Activated T-helper 2 cell treated with anti-CD3 and anti-CD28 coated beads, Interferon-gamma antibody, Interleukin-2, Interleukin-4, amounts not matched to agents 10 μg/mL and 5 μg/mL and 100 μg/mL, durations not matched to agents 14 hours and 24 hours and 36 hours (primary cell): ENCODE results near the gene NWD2. TPM values are rescaled to one million over a fixed set of nuclear protein-coding genes. Genes with fewer than 3 reads are reported as not detected.
A peak's percentile ranks its signal among the peaks of the same experiment; 100 is the strongest.

Source experiments
- DNase-seq: peaks from one replicate; pipeline ENCODE4 v3.0.0; 2021; ENCODE audit warnings: low spot score
- H3K27ac Mint-ChIP-seq: one replicate; pipeline ENCODE4 v1.8.0; 2021; ENCODE audit warnings: mixed read lengths
- H3K27me3 Mint-ChIP-seq: one replicate; pipeline ENCODE4 v1.8.0; 2021; ENCODE audit warnings: low read depth, mixed read lengths
- H3K36me3 Mint-ChIP-seq: one replicate; pipeline ENCODE4 v1.8.0; 2021; ENCODE audit warnings: low read depth, mixed read lengths
- H3K4me1 Mint-ChIP-seq: one replicate; pipeline ENCODE4 v1.8.0; 2021; ENCODE audit warnings: low read depth, mixed read lengths
- H3K4me3 Mint-ChIP-seq: one replicate; pipeline ENCODE4 v1.8.0; 2021; ENCODE audit warnings: low read depth, mild to moderate bottlenecking, moderate library complexity, mixed read lengths
- H3K9me3 Mint-ChIP-seq: one replicate; pipeline ENCODE4 v1.8.0; 2021; ENCODE audit warnings: mixed read lengths
- intact Hi-C: fragments of 100-400 bp; cut with micrococcal nuclease; formaldehyde crosslinking; loops from one replicate; pipeline ENCODE4 v1.15.1; 2023
- total RNA-seq: library from RNA; stranded (reverse); gene quantifications from 2 replicates; pipeline ENCODE4 v1.2.3, GENCODE V29; 2022

NWD2 gene
- total RNA-seq, 1 donor from 2014 or later = not detected

DNA sequence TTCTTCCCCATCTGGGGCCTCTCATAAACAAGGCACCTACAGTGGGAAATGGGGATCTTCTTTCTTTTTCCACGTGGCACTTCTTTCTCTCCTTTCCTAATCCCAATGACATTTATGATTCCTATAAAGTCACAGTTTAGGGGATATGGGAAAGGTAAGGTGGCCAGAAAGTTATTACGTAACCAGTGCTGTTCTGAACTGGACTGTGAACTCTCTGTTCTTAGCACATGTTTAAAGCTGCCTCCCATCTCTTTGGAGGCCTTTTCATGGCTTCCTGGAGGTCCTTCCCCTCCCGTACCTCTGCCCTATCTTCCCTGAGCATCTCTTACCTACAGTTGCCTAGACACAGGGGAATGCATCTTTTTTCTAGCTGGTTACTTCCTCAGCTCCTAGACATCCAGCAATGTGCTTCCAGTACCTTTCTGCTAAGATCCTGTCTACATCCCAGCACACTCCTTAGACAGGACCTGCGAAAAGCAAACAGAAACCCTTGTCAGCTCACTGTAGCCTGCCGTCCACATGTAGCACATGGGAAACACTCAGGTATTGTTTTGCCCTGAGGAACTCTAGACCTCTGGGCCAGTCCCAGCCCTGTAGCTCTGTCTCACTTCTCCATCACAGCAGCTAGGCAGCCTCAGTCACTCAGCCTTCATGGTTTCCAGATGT, 195.4 kb downstream of the NWD2 start:
- H3K27ac Mint-ChIP-seq = no peak overlapping the region
- no peak for DNase-seq
- H3K27me3 Mint-ChIP-seq = peaks cover 8% of the 10 kb centered on the region
- H3K9me3 Mint-ChIP-seq = no peaks in the 10 kb centered on the region
- H3K36me3 Mint-ChIP-seq = no peaks in the 10 kb centered on the region
- H3K4me3 Mint-ChIP-seq = no peak overlapping the region
- intact Hi-C loops = no loop called here
- no peaks in the 10 kb centered on the region for H3K4me1 Mint-ChIP-seq

DNA sequence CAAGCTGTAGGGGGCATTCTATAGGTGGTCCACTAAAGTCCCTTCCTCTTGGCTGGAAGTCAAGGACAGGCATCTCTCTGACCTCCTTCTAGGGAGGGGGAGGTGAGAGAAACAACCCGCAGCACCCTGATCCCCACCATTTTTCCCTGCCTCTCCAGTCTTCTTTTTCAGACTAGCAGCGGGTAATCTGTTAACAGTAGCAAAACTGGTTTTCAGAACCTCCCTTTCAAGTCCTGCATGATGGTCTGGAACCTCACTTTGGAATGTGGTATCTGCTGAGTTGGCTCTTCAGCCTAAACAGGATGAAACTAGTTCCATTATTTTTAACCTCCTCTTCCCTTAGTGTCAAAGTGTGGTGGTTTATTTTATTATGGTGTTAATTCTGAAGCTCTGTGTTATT, 196.0 kb downstream of the NWD2 start:
- Mint-ChIP-seq H3K36me3 (no peaks in the 10 kb centered on the region), H3K4me3 (no peak overlapping the region), H3K9me3 (no peaks in the 10 kb centered on the region)

GRCh38 chr4:37441231-37442061, 196.9 kb downstream of the NWD2 start:
- no peak overlapping the region for H3K27ac Mint-ChIP-seq
- intact Hi-C loops = no loop called here
- H3K4me1 Mint-ChIP-seq = no peaks in the 10 kb centered on the region
- no peaks in the 10 kb centered on the region for H3K9me3 Mint-ChIP-seq
- no peaks in the 10 kb centered on the region for H3K36me3 Mint-ChIP-seq
- peaks cover 6% of the 10 kb centered on the region for H3K27me3 Mint-ChIP-seq
- no peak overlapping the region for H3K4me3 Mint-ChIP-seq
- no peak for DNase-seq

More for the DNA sequence above, 196.0 kb downstream of the NWD2 start:
- H3K27ac Mint-ChIP-seq = no peak overlapping the region
- H3K27me3 Mint-ChIP-seq = peaks cover 8% of the 10 kb centered on the region
- intact Hi-C loops = no loop called here
- H3K4me1 Mint-ChIP-seq = no peaks in the 10 kb centered on the region
- DNase-seq = no peak

GRCh38 chr4:37442062-37442323, 197.4 kb downstream of the NWD2 start:
- Mint-ChIP-seq H3K36me3 (no peaks in the 10 kb centered on the region), H3K9me3 (no peaks in the 10 kb centered on the region), H3K4me3 (no peak overlapping the region), H3K27me3 (peaks cover 6% of the 10 kb centered on the region), H3K27ac (no peak overlapping the region), H3K4me1 (no peaks in the 10 kb centered on the region)
- no peak for DNase-seq
- intact Hi-C loops = no loop called here

- H3K27me3 Mint-ChIP-seq = peaks cover 6% of the 10 kb centered on the region
- no peak overlapping the region for H3K4me3 Mint-ChIP-seq
- no peaks in the 10 kb centered on the region for H3K9me3 Mint-ChIP-seq
- no peaks in the 10 kb centered on the region for H3K4me1 Mint-ChIP-seq
- H3K27ac Mint-ChIP-seq = no peak overlapping the region
- no peak for DNase-seq
- H3K36me3 Mint-ChIP-seq = no peaks in the 10 kb centered on the region
- intact Hi-C loops = no loop called here
These were observed 198.6 kb downstream of the NWD2 start for GRCh38 chr4:37443137-37443536.

- Mint-ChIP-seq H3K4me3 (no peak overlapping the region), H3K4me1 (no peaks in the 10 kb centered on the region), H3K27ac (no peak overlapping the region), H3K27me3 (peaks cover 17% of the 10 kb centered on the region), H3K36me3 (no peaks in the 10 kb centered on the region), H3K9me3 (no peaks in the 10 kb centered on the region)
- intact Hi-C loops = no loop called here
- DNase-seq = no peak
These were observed 200.5 kb downstream of the NWD2 start for GRCh38 chr4:37445023-37445422.

- Mint-ChIP-seq H3K27me3 (peaks cover 23% of the 10 kb centered on the region), H3K4me1 (no peaks in the 10 kb centered on the region), H3K9me3 (no peaks in the 10 kb centered on the region), H3K4me3 (no peak overlapping the region), H3K36me3 (no peaks in the 10 kb centered on the region), H3K27ac (no peak overlapping the region)
- no peak for DNase-seq
- intact Hi-C loops = no loop called here
These were observed 201.5 kb downstream of the NWD2 start for GRCh38 chr4:37446016-37446415.

- H3K4me1 Mint-ChIP-seq = peaks cover 2% of the 10 kb centered on the region
- H3K9me3 Mint-ChIP-seq = no peaks in the 10 kb centered on the region
- DNase-seq = no peak
- H3K27ac Mint-ChIP-seq = no peak overlapping the region
- intact Hi-C loops = no loop called here
- no peaks in the 10 kb centered on the region for H3K36me3 Mint-ChIP-seq
- H3K4me3 Mint-ChIP-seq = no peak overlapping the region
- peaks cover 27% of the 10 kb centered on the region for H3K27me3 Mint-ChIP-seq
These were observed 203.3 kb downstream of the NWD2 start for GRCh38 chr4:37447886-37448285.

DNA sequence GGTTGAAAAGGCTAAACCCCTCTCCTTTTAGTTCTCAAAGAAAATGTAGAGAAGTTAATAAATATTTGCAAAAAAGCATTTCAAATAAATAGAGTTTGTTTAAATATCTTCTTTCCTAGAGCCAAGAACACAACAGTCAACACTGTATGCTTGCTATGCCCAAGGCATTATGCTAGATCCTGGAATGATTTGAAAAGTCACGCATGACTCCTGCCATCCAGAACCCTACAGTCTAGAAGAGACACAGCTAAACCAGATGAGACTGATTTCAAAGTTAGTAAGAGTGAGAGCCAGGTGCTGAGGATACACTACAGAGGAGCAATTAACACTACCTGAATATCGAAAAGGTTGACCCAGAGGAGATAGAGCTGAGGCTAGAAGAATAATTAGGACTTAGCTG, 205.8 kb downstream of the NWD2 start:
- intact Hi-C loops = loop anchor here (5.0 kb wide), 3 partner anchors 332 to 587 kb away; no protein-coding TSS in a partner anchor
- Mint-ChIP-seq H3K27me3 (peaks cover 43% of the 10 kb centered on the region), H3K36me3 (no peaks in the 10 kb centered on the region), H3K27ac (no peak overlapping the region), H3K9me3 (no peaks in the 10 kb centered on the region), H3K4me1 (peaks cover 7% of the 10 kb centered on the region), H3K4me3 (no peak overlapping the region)
- DNase-seq = no peak

DNA sequence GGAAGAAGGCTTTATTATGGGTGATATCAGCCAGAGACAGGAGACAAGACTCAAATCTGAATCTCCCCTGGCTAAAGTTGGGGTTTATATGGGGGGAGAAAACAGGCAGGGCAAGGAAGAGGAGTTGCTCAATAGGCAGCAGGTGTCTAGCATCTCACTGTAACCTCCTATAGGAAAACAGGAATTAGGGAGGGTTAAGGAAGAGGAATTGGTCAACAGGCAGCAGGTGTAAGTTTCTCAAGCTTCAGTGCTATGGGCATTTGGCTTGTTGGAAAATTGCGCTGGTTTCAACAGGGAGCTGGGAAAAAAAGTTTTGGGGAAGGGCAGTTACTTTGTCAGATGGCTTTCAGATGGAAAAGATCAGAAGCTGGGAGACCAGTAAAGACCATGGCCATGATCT, 206.4 kb downstream of the NWD2 start:
- Mint-ChIP-seq H3K36me3 (no peaks in the 10 kb centered on the region), H3K27ac (no peak overlapping the region), H3K4me3 (no peak overlapping the region), H3K4me1 (peaks cover 7% of the 10 kb centered on the region), H3K9me3 (no peaks in the 10 kb centered on the region), H3K27me3 (peaks cover 49% of the 10 kb centered on the region)
- intact Hi-C loops = loop anchor here (5.0 kb wide), 3 partner anchors 331 to 586 kb away; no protein-coding TSS in a partner anchor
- no peak for DNase-seq

DNA sequence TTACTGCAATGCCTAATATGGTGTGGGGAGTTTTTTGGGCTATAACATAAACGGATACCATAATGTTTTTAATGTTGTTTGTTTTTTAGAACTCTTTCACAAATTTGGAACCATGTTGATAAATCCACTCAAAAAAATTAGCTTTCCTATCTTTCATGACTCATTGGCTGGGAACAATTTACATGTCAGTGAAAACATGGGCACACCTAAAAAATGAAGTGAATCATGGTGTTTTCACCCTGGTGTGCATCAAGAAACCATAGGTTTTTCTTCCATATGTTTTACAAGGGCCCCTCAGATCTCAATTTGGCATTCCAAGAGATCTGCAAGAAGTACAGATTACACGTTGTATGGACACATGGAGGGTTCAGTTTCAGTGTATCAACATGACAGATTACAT, 207.1 kb downstream of the NWD2 start:
- H3K36me3 Mint-ChIP-seq = no peaks in the 10 kb centered on the region
- no peak overlapping the region for H3K27ac Mint-ChIP-seq
- no peak overlapping the region for H3K4me3 Mint-ChIP-seq
- DNase-seq = no peak
- H3K9me3 Mint-ChIP-seq = no peaks in the 10 kb centered on the region
- H3K4me1 Mint-ChIP-seq = peaks cover 7% of the 10 kb centered on the region
- H3K27me3 Mint-ChIP-seq = peaks cover 56% of the 10 kb centered on the region
- intact Hi-C loops = loop anchor here (5.0 kb wide), 3 partner anchors 331 to 586 kb away; no protein-coding TSS in a partner anchor

GRCh38 chr4:37452952-37453280, 208.4 kb downstream of the NWD2 start:
- Mint-ChIP-seq H3K4me1 (peaks cover 7% of the 10 kb centered on the region), H3K27ac (no peak overlapping the region), H3K36me3 (no peaks in the 10 kb centered on the region), H3K4me3 (peak overlapping the region; percentile 37), H3K9me3 (no peaks in the 10 kb centered on the region), H3K27me3 (peaks cover 58% of the 10 kb centered on the region)
- intact Hi-C loops = loop anchor here (1.0 to 5.0 kb wide), 4 partner anchors 113 to 584 kb away; no protein-coding TSS in a partner anchor
- DNase-seq = peak; percentile 23

DNA sequence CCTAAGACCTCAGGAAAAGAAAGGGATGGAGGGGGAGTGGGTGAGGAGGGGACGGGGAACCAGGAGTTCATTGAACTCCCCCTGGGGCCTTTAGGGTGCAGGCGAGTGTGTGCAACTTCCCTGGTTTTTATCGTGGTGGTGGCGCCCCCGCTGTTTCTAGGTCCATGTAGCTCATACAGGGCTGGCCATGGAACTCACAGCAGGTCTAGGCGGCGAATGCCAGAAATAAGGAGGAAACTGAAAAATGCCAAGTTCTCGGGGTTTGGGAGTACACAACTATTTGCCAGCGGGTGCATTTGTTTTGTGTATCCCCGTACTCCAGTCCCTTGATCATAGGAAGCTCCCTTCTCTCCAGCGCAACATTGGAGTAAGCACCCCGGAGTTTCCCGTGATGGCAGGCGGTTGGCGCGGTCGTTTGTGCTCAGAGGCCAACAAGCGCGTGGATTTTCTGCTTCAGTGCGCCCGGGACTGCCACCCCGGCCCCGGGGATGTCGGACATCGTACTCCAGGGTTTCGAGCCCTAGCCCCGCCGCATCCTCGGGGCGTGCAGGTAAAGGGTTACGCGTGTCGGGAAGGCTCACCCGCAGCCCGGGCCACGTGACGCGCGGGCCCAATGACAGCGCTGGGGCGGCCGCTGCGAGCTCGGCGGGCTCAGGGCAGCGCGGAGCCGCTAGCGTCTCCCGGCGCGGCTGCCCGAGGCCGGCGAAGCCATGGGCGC, 208.9 kb downstream of the NWD2 start:
- peaks cover 57% of the 10 kb centered on the region for H3K27me3 Mint-ChIP-seq
- intact Hi-C loops = loop anchor here (1.0 to 5.0 kb wide), 4 partner anchors 113 to 584 kb away; no protein-coding TSS in a partner anchor

More for the DNA sequence above, 208.9 kb downstream of the NWD2 start:
- peaks cover 7% of the 10 kb centered on the region for H3K4me1 Mint-ChIP-seq
- no peaks in the 10 kb centered on the region for H3K36me3 Mint-ChIP-seq
- H3K4me3 Mint-ChIP-seq = peak overlapping the region; percentile 43
- no peaks in the 10 kb centered on the region for H3K9me3 Mint-ChIP-seq
- DNase-seq = peak; percentile 30
- no peak overlapping the region for H3K27ac Mint-ChIP-seq
